K562 (cell line): ENCODE measurements around the gene HSPB1. TPM values are rescaled to one million over a fixed set of nuclear protein-coding genes. Genes with fewer than 3 reads are reported as not detected.

Source experiments
- BDP1 ChIP-seq: IDR thresholded peaks from 3 replicates; pipeline ENCODE4 v1.6.1; 2011; ENCODE audit not compliant: insufficient read length, insufficient read depth
- CBX8 ChIP-seq: fragments of 200-600 bp; sonication (generic); IDR thresholded peaks from 2 replicates; pipeline ENCODE4 v1.6.1; 2012; ENCODE audit warnings: borderline replicate concordance, mixed run types, low read depth, mild to moderate bottlenecking, moderate library complexity, mixed read lengths, low read length, control low read depth, inconsistent platforms; ENCODE audit not compliant: poor library complexity, severe bottlenecking; ENCODE audit errors: extremely low read depth
- CHAMP1 ChIP-seq: fragments of 450-650 bp; IDR thresholded peaks from 2 replicates; pipeline ENCODE4 v1.6.1; 2016; ENCODE audit warnings: mild to moderate bottlenecking
- DNMT1 ChIP-seq: fragments of 450-650 bp; IDR thresholded peaks from 2 replicates; pipeline ENCODE4 v1.6.1; 2016; ENCODE audit warnings: antibody characterized with exemption, mild to moderate bottlenecking
- ELK1 ChIP-seq: sonication (generic); formaldehyde crosslinking; IDR thresholded peaks from 2 replicates; pipeline ENCODE4 v1.8.1; 2022; ENCODE audit warnings: missing genetic modification reagents
- HEY1 ChIP-seq: fragments of 250-450 bp; sonication (Bioruptor Pico); IDR thresholded peaks from 2 replicates; pipeline ENCODE4 v1.5.0; 2020; ENCODE audit warnings: mild to moderate bottlenecking, moderate library complexity, borderline replicate concordance
- HMBOX1 ChIP-seq: sonication (generic); IDR thresholded peaks from 2 replicates; pipeline ENCODE4 v1.6.1; 2016
- JUN ChIP-seq, 2 experiments: sonication (generic) in 1 of 2; formaldehyde crosslinking in 1 of 2; IDR thresholded peaks; 2 replicates each; pipeline versions ENCODE4 v1.6.1 to v1.8.0; 2012 to 2022; ENCODE audit warnings: borderline replicate concordance in 2 of 2, mild to moderate bottlenecking in 2 of 2, improper control_type of control experiment in 1 of 2, low read depth in 1 of 2, low read length in 1 of 2, missing genetic modification reagents in 1 of 2
- RBM25 ChIP-seq: fragments of 200-400 bp; formaldehyde crosslinking; IDR thresholded peaks from 2 replicates; pipeline ENCODE4 v1.6.1; 2018; ENCODE audit warnings: low read length, low read depth, moderate library complexity; ENCODE audit not compliant: severe bottlenecking
- RNF2 ChIP-seq: sonication (generic); IDR thresholded peaks from 2 replicates; pipeline ENCODE4 v1.6.1; 2016
- RREB1 ChIP-seq: fragments of 250-450 bp; sonication (Bioruptor Pico); IDR thresholded peaks from 2 replicates; pipeline ENCODE4 v1.4.0; 2020
- USF1 ChIP-seq: sonication (generic); formaldehyde crosslinking; IDR thresholded peaks from 2 replicates; pipeline ENCODE4 v1.9.0; 2022; ENCODE audit warnings: mild to moderate bottlenecking, missing genetic modification reagents
- ZC3H11A ChIP-seq: IDR thresholded peaks from 2 replicates; pipeline ENCODE4 v1.6.1; 2012; ENCODE audit warnings: low read depth, low read length, improper control_type of control experiment
- ZNF253 ChIP-seq: fragments of 250-450 bp; sonication (Bioruptor Pico); conservative IDR thresholded peaks from 2 replicates; pipeline ENCODE4 v1.6.1; 2021; ENCODE audit warnings: mild to moderate bottlenecking
- ZNF707 ChIP-seq: fragments of 250-450 bp; sonication (Bioruptor Pico); conservative IDR thresholded peaks from 2 replicates; pipeline ENCODE4 v1.8.0; 2022; ENCODE audit warnings: inconsistent platforms, mild to moderate bottlenecking, moderate library complexity
- ZNF764 ChIP-seq: fragments of 250-450 bp; sonication (Bioruptor Pico); IDR thresholded peaks from 2 replicates; pipeline ENCODE4 v1.4.0; 2020; ENCODE audit warnings: low read depth, mild to moderate bottlenecking, moderate library complexity
- ZNF77 ChIP-seq: fragments of 250-450 bp; sonication (Bioruptor Pico); IDR thresholded peaks from 2 replicates; pipeline ENCODE4 v1.5.0; 2020
- polyA plus RNA-seq, 8 experiments: library from polyadenylated mRNA; depleted of rRNA in 4 of 8; stranded (reverse) in 5 of 8; unstranded in 3 of 8; fragments of >200 nt; fragmentation: Nextera tagmentation in 2 of 8; fragmentation: Illumina TruSeq in 1 of 8; extraction: Ambion mirVana in 2 of 8; extraction: Trizol in 1 of 8; gene quantifications; 2 replicates each; pipeline versions ENCODE4 v1.2.1 to v1.2.3, GENCODE V29; 2011 to 2014; ENCODE audit warnings: inconsistent platforms in 1 of 8, missing spikeins in 1 of 8
- total RNA-seq, 7 experiments: library from RNA; depleted of rRNA in 6 of 7; stranded (reverse); fragments of >200 nt in 6 of 7; fragmentation: Illumina TruSeq in 2 of 7; extraction: Trizol in 2 of 7; gene quantifications; 2 replicates each; pipeline versions ENCODE4 v1.2.1 to v1.2.3, GENCODE V29; 2011 to 2021; ENCODE audit warnings: low replicate concordance in 1 of 7

HSPB1 gene
- total and polyA plus RNA-seq, 9 of the 15 experiments (the other 6 are each of a cell fraction or from before 2014, with no cell fraction given), result 27.1 to 522 (median 138) TPM

GRCh38 chr7:76340617-76341131 is 38.2 kb downstream of the HSPB1 start (continued):
- TF ChIP-seq HMBOX1, result no peak
- no peak for TF ChIP-seq BDP1
- TF ChIP-seq CHAMP1, result no peak
- no peak for TF ChIP-seq ZNF77 (CRISPR knock-in tag)
- no peak for TF ChIP-seq USF1 (CRISPR knock-in tag)
- no peak for TF ChIP-seq HEY1 (CRISPR knock-in tag)
- no peak for TF ChIP-seq ELK1
- no peak for TF ChIP-seq ZNF764
- no peak for TF ChIP-seq CBX8
- TF ChIP-seq RNF2, result no peak
- TF ChIP-seq ZNF707, result no peak
- TF ChIP-seq ZNF253 (CRISPR knock-in tag), result no peak
- TF ChIP-seq DNMT1, result no peak
- TF ChIP-seq ZC3H11A, result no peak
- no peak for TF ChIP-seq RBM25
- no peak for TF ChIP-seq JUN (IDR thresholded peaks at IDR 0.05; ENCODE audit: borderline replicate concordance, low read depth, low read length)
- TF ChIP-seq JUN (CRISPR knock-in tag; IDR thresholded peaks at IDR 0.05; ENCODE audit: borderline replicate concordance), result no peak
- no peak for TF ChIP-seq RREB1 (CRISPR knock-in tag)
